ENCODE results near the gene DGKI. TPM values are rescaled to one million over a fixed set of nuclear protein-coding genes. Genes with fewer than 3 reads are reported as not detected.
A peak's percentile ranks its signal among the peaks of the same experiment; 100 is the strongest.

Gene DGKI
- total and polyA plus RNA-seq, 4 experiments from 2014 or later, result 0.11 TPM; not detected in 3

DNA sequence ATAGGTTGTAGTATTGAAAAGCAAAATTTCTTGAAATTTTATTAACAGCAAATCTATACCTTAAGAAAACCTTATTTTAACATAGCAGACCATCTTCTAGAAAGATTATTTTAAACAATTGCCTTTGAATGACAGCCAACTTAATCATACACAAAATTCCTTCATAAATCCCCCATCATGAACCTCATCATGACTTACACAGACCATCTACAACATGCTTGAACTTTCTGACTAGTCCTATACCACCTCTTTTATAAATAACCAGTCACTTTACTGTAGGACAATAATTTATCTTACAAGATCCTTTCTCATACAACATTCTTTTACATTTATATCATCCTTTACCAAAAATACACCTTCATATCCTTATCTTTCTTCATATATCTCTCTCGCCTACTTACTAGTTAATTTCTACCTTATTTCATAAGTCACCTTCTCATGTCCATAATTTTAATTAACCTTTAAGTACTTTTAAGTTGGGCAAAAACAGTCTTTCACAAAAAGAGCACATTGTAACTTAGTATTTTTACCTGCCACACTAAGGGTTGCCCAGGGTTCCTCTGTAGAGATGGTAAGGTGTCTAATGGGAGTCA lies 486.6 kb downstream of the DGKI start:
- Mint-ChIP-seq H3K4me1 (no peaks in the 10 kb centered on the region), H3K9me3 (peaks cover 4 to 33% (median 11%) of the 10 kb centered on the region in 8 donors), H3K27me3 (no peaks in the 10 kb centered on the region), H3K4me3 (no peak overlapping the region), H3K36me3 (no peaks in the 10 kb centered on the region), H3K27ac (no peak overlapping the region)
- ChIA-PET POLR2A (ENCODE audit: partially characterized antibody) (no interaction called here), CTCF (ENCODE audit: partially characterized antibody) (no interaction called here)
- no peaks in the 10 kb centered on the region for H3K27me3 ChIP-seq (ENCODE audit: insufficient read depth, low read length)
- H3K27ac ChIP-seq (ENCODE audit: low read depth, low read length), result no peak overlapping the region
- H3K9me3 ChIP-seq (ENCODE audit: control insufficient read depth in 1 of 2, low read length in 2 of 2), result peaks cover 0 to 5% of the 10 kb centered on the region in 2 donors
- no peak overlapping the region for H3K4me3 ChIP-seq (ENCODE audit: low read length in 2 of 2)
- no peaks in the 10 kb centered on the region for H3K4me1 ChIP-seq (ENCODE audit: insufficient read depth, low read length)
- no peaks in the 10 kb centered on the region for H3K36me3 ChIP-seq (ENCODE audit: insufficient read depth, low read length)
- intact Hi-C loops (cut with micrococcal nuclease), result no loop called here
- DNase-seq, result no peak

DNA sequence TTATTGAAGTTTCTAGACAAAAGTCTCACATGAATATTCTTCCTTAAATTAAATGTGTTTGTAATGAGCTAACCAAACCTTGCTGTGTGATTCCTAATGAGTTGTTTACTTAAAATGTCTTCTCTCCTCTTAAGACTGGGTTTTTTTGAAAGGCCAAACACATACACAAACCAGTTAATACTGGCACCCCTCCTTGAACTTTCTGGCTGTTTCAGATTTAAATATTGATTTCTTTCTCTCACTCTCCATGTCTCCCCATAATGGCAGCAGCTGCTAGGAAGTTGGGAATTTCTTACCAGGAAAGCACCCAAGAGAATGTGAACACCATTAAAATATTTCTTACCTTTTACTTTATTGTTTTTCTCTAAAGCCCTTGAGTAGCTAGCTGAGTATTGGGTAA lies 491.8 kb downstream of the DGKI start:
- H3K27me3 ChIP-seq (ENCODE audit: insufficient read depth, low read length), result no peaks in the 10 kb centered on the region
- H3K9me3 Mint-ChIP-seq, result peaks cover 0 to 10% (median 4%) of the 10 kb centered on the region in 8 donors
- H3K27ac Mint-ChIP-seq, result no peak overlapping the region
- POLR2A ChIA-PET (ENCODE audit: partially characterized antibody), result no interaction called here
- H3K27me3 Mint-ChIP-seq, result no peaks in the 10 kb centered on the region
- H3K4me1 Mint-ChIP-seq, result no peaks in the 10 kb centered on the region
- no peaks in the 10 kb centered on the region for H3K36me3 ChIP-seq (ENCODE audit: insufficient read depth, low read length)
- H3K4me3 ChIP-seq (ENCODE audit: low read length in 2 of 2), result no peak overlapping the region
- CTCF ChIA-PET (ENCODE audit: partially characterized antibody), result no interaction called here
- H3K4me3 Mint-ChIP-seq, result no peak overlapping the region
- H3K36me3 Mint-ChIP-seq, result no peaks in the 10 kb centered on the region
- DNase-seq, result no peak
- no peaks in the 10 kb centered on the region for H3K4me1 ChIP-seq (ENCODE audit: insufficient read depth, low read length)
- intact Hi-C loops (cut with micrococcal nuclease), result no loop called here
- no peaks in the 10 kb centered on the region for H3K9me3 ChIP-seq (ENCODE audit: control insufficient read depth in 1 of 2, low read length in 2 of 2)
- no peak overlapping the region for H3K27ac ChIP-seq (ENCODE audit: low read depth, low read length)

- Histone ChIP-seq H3K9me3 (ENCODE audit: control insufficient read depth in 1 of 2, low read length in 2 of 2) (no peaks in the 10 kb centered on the region), H3K4me1 (ENCODE audit: insufficient read depth, low read length) (no peaks in the 10 kb centered on the region), H3K36me3 (ENCODE audit: insufficient read depth, low read length) (no peaks in the 10 kb centered on the region), H3K27ac (ENCODE audit: low read depth, low read length) (no peak overlapping the region), H3K27me3 (ENCODE audit: insufficient read depth, low read length) (no peaks in the 10 kb centered on the region), H3K4me3 (ENCODE audit: low read length in 2 of 2) (no peak overlapping the region)
- POLR2A ChIA-PET (ENCODE audit: partially characterized antibody), result no interaction called here
- H3K27ac Mint-ChIP-seq, result no peak overlapping the region
- no peaks in the 10 kb centered on the region for H3K27me3 Mint-ChIP-seq
- no peaks in the 10 kb centered on the region for H3K36me3 Mint-ChIP-seq
- CTCF ChIA-PET (ENCODE audit: partially characterized antibody), result no interaction called here
- no peak for DNase-seq
- no peaks in the 10 kb centered on the region for H3K4me1 Mint-ChIP-seq
- intact Hi-C loops (cut with micrococcal nuclease), result no loop called here
- H3K4me3 Mint-ChIP-seq, result no peak overlapping the region
- peaks cover 0 to 6% (median 4%) of the 10 kb centered on the region in 8 donors for H3K9me3 Mint-ChIP-seq
These were observed 492.4 kb downstream of the DGKI start for GRCh38 chr7:137354396-137354795.

DNA sequence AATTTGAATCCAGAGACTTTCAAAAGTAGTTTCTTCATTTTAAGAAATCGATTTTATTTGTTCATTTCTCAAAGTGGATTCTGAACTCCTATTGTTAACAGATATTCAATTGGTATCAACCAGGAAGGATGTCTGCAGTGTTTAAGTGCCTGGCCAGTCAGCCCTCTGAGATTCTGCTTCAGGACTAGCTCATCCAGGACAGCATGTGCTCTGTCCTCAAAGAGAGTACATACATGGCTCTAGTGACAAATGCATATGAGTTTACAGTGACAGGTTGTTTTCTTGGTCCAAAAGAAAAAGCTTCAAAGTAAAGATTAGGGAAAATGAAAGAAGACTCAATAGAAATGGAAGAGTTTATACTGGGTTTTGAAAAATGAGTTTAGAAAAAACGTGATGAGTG lies 494.8 kb downstream of the DGKI start:
- intact Hi-C loops (cut with micrococcal nuclease), result no loop called here
- Histone ChIP-seq H3K4me3 (ENCODE audit: low read length in 2 of 2) (no peak overlapping the region), H3K27me3 (ENCODE audit: insufficient read depth, low read length) (no peaks in the 10 kb centered on the region), H3K4me1 (ENCODE audit: insufficient read depth, low read length) (no peaks in the 10 kb centered on the region), H3K9me3 (ENCODE audit: control insufficient read depth in 1 of 2, low read length in 2 of 2) (no peaks in the 10 kb centered on the region), H3K27ac (ENCODE audit: low read depth, low read length) (no peak overlapping the region), H3K36me3 (ENCODE audit: insufficient read depth, low read length) (no peaks in the 10 kb centered on the region)
- H3K27ac Mint-ChIP-seq, result no peak overlapping the region
- H3K9me3 Mint-ChIP-seq, result peaks cover 0 to 7% (median 0%) of the 10 kb centered on the region in 8 donors
- CTCF ChIA-PET (ENCODE audit: partially characterized antibody), result no interaction called here
- H3K4me1 Mint-ChIP-seq, result no peaks in the 10 kb centered on the region
- POLR2A ChIA-PET (ENCODE audit: partially characterized antibody), result no interaction called here
- H3K36me3 Mint-ChIP-seq, result no peaks in the 10 kb centered on the region
- H3K27me3 Mint-ChIP-seq, result no peaks in the 10 kb centered on the region
- no peak for DNase-seq
- no peak overlapping the region for H3K4me3 Mint-ChIP-seq

DNA sequence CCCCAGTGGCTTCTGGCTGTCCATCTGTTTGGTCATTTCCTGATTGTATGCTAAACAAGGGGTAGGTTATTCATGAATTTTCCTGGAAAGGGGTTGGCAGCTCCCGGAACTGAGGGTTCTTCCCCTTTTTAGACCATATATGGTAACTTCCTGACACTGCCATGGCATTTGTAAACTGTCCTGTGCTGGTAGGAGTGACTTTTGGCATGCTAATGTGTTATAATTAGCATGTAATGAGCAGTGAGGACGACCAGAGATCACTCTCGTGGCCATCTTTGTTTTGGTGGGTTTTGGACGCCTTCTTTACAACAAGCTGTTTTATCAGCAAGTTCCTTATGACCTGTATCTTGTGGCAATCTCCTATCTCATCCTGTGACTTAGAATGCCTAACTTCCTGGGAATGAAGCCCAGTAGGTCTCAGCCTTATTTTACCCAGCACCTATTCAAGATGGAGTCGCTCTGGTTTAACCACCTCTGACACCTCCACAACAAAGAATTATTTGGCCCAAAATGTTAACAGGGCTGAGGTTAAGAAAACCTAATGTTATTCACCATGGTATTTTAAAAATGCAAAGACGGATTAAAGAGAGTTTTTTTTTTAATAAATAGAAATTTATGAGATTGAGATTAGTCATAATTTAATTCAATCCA lies 500.9 kb downstream of the DGKI start:
- H3K4me3 Mint-ChIP-seq, result no peak overlapping the region
- no peak overlapping the region for H3K4me3 ChIP-seq (ENCODE audit: low read length in 2 of 2)
- H3K36me3 Mint-ChIP-seq, result no peaks in the 10 kb centered on the region
- H3K4me1 ChIP-seq (ENCODE audit: insufficient read depth, low read length), result no peaks in the 10 kb centered on the region
- CTCF ChIA-PET (ENCODE audit: partially characterized antibody), result no interaction called here
- no peak overlapping the region for H3K27ac Mint-ChIP-seq
- no peaks in the 10 kb centered on the region for H3K9me3 ChIP-seq (ENCODE audit: control insufficient read depth in 1 of 2, low read length in 2 of 2)
- H3K27ac ChIP-seq (ENCODE audit: low read depth, low read length), result no peak overlapping the region
- H3K27me3 ChIP-seq (ENCODE audit: insufficient read depth, low read length), result no peaks in the 10 kb centered on the region
- intact Hi-C loops (cut with micrococcal nuclease), result no loop called here
- POLR2A ChIA-PET (ENCODE audit: partially characterized antibody), result no interaction called here
- peaks cover 0 to 8% (median 2%) of the 10 kb centered on the region in 8 donors for H3K9me3 Mint-ChIP-seq
- H3K27me3 Mint-ChIP-seq, result peaks cover 0 to 7% of the 10 kb centered on the region in 2 donors
- H3K4me1 Mint-ChIP-seq, result peaks cover 0 to 6% (median 0%) of the 10 kb centered on the region in 4 donors
- H3K36me3 ChIP-seq (ENCODE audit: insufficient read depth, low read length), result no peaks in the 10 kb centered on the region
- DNase-seq, result no peak

- H3K9me3 ChIP-seq (ENCODE audit: control insufficient read depth in 1 of 2, low read length in 2 of 2), result no peaks in the 10 kb centered on the region
- Mint-ChIP-seq H3K27ac (no peak within 1 kb of the TSS), H3K9me3 (peaks cover 0 to 8% (median 2%) of the 10 kb centered on the region in 8 donors), H3K4me1 (peaks cover 0 to 6% (median 0%) of the 10 kb centered on the region in 4 donors), H3K4me3 (peak within 1 kb of the TSS in 1 of 8 donors; percentile 11), H3K36me3 (no peaks in the 10 kb centered on the region), H3K27me3 (peaks cover 0 to 9% of the 10 kb centered on the region in 2 donors)
- H3K4me3 ChIP-seq (ENCODE audit: low read length in 2 of 2), result no peak within 1 kb of the TSS
- no peak for DNase-seq
- no peaks in the 10 kb centered on the region for H3K4me1 ChIP-seq (ENCODE audit: insufficient read depth, low read length)
- ChIA-PET POLR2A (ENCODE audit: partially characterized antibody) (no interaction called here), CTCF (ENCODE audit: partially characterized antibody) (no interaction called here)
- H3K27ac ChIP-seq (ENCODE audit: low read depth, low read length), result no peak within 1 kb of the TSS
- no peaks in the 10 kb centered on the region for H3K27me3 ChIP-seq (ENCODE audit: insufficient read depth, low read length)
- intact Hi-C loops (cut with micrococcal nuclease), result no loop called here
- no peaks in the 10 kb centered on the region for H3K36me3 ChIP-seq (ENCODE audit: insufficient read depth, low read length)
These were observed 503.4 kb downstream of the DGKI start, which contains the start of gene PTN for GRCh38 chr7:137343281-137343841. PTN (minus strand) TSS chr7:137343733; CDS start chr7:137254973, 88,760 bp downstream.

DNA sequence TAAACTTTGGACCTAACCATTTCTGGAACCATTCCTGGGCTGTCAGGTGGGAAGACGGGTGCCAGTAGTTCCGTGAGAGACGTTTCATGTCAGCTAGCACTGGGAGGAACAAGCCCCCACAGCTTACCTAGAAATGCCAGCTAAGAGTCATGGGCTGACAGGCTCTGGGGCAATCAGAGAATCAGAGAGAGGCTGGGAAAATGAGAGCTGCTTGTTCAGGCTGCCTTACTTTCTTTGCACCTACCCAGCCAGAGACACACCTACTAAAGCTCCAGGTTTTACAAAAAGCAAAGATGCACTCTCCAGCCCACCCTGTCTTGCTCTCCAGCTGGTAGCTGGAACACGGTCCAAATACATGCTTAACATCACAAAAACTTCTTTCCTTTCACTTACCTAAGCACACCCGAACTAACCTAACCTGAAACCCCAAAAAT lies 503.9 kb downstream of the DGKI start:
- Histone ChIP-seq H3K36me3 (ENCODE audit: insufficient read depth, low read length) (no peaks in the 10 kb centered on the region), H3K9me3 (ENCODE audit: control insufficient read depth in 1 of 2, low read length in 2 of 2) (no peaks in the 10 kb centered on the region), H3K4me1 (ENCODE audit: insufficient read depth, low read length) (no peaks in the 10 kb centered on the region), H3K4me3 (ENCODE audit: low read length in 2 of 2) (no peak overlapping the region), H3K27me3 (ENCODE audit: insufficient read depth, low read length) (no peaks in the 10 kb centered on the region), H3K27ac (ENCODE audit: low read depth, low read length) (no peak overlapping the region)
- ChIA-PET POLR2A (ENCODE audit: partially characterized antibody) (no interaction called here), CTCF (ENCODE audit: partially characterized antibody) (no interaction called here)
- Mint-ChIP-seq H3K9me3 (peaks cover 0 to 8% (median 2%) of the 10 kb centered on the region in 8 donors), H3K27ac (no peak overlapping the region), H3K36me3 (no peaks in the 10 kb centered on the region), H3K4me3 (peak overlapping the region in 1 of 8 donors; percentile 5), H3K27me3 (peaks cover 0 to 9% of the 10 kb centered on the region in 2 donors), H3K4me1 (peaks cover 0 to 6% (median 0%) of the 10 kb centered on the region in 4 donors)
- no peak for DNase-seq
- intact Hi-C loops (cut with micrococcal nuclease), result no loop called here

Data from CD4-positive, alpha-beta memory T cell (primary cell).